Stimulated activated CD4-positive, alpha-beta T cell treated with anti-CD3 and anti-CD28 coated beads, Interleukin-4, amount 100 ng/mL, for 1 hour (primary cell): ENCODE results near the gene SLC3A2.

Source experiments
- DNase-seq: peaks from one replicate; pipeline ENCODE4 v3.0.0-alpha.2; 2020

The SLC3A2 gene

GRCh38 chr11:62911137-62912130, 30.7 kb downstream of the SLC3A2 start:
- DNase-seq, result no peak

- DNase-seq, result no peak
Measured at GRCh38 chr11:62912268-62912667, 31.6 kb downstream of the SLC3A2 start.

GRCh38 chr11:62914416-62914815, 33.7 kb downstream of the SLC3A2 start:
- DNase-seq, result no peak

GRCh38 chr11:62917906-62918502, 37.3 kb downstream of the SLC3A2 start:
- no peak for DNase-seq

- no peak for DNase-seq
Measured at GRCh38 chr11:62918531-62918930, 37.8 kb downstream of the SLC3A2 start.

GRCh38 chr11:62919476-62919875, 38.8 kb downstream of the SLC3A2 start:
- no peak for DNase-seq

- DNase-seq, result no peak
Measured at GRCh38 chr11:62919898-62920640, 39.4 kb downstream of the SLC3A2 start.

GRCh38 chr11:62921201-62921572, 40.5 kb downstream of the SLC3A2 start, which contains the start of gene CHRM1:
Gene CHRM1 (minus strand): TSS chr11:62921363. CDS start chr11:62911100, 10,263 bp downstream.
- DNase-seq, result no peak

GRCh38 chr11:62921573-62922188, 41.0 kb downstream of the SLC3A2 start:
- no peak for DNase-seq

- DNase-seq, result no peak
Measured at GRCh38 chr11:62922189-62922589, 41.5 kb downstream of the SLC3A2 start.

- DNase-seq, result peak; percentile 41
Measured at GRCh38 chr11:62922653-62923431, 42.1 kb downstream of the SLC3A2 start.

- DNase-seq, result peak; percentile 25
Measured at GRCh38 chr11:62923601-62924411, 43.1 kb downstream of the SLC3A2 start.

- no peak for DNase-seq
Measured at GRCh38 chr11:62925308-62925707, 44.6 kb downstream of the SLC3A2 start.

- DNase-seq, result no peak
Measured at GRCh38 chr11:62925745-62926679, 45.3 kb downstream of the SLC3A2 start.

GRCh38 chr11:62926680-62927455, 46.2 kb downstream of the SLC3A2 start:
- no peak for DNase-seq

GRCh38 chr11:62928011-62928410, 47.3 kb downstream of the SLC3A2 start:
- DNase-seq, result no peak

GRCh38 chr11:62930157-62930556, 49.5 kb downstream of the SLC3A2 start:
- DNase-seq, result no peak

GRCh38 chr11:62930666-62931065, 50.0 kb downstream of the SLC3A2 start:
- no peak for DNase-seq
